Endothelial cell of umbilical vein (primary cell): ENCODE data around the gene SPEM1. TPM values are rescaled to one million over a fixed set of nuclear protein-coding genes. Genes with fewer than 3 reads are reported as not detected.
A peak's percentile ranks its signal among the peaks of the same experiment; 100 is the strongest.

Experiments used
- BruUV-seq: library from RNA; stranded (reverse); fragments of 400-500 nt; replicated peaks from 2 replicates; lab custom pipeline; 2021; lab: Mats Ljungman, UMichigan
- CTCF ChIA-PET: fragments of 300-600, 350-600 bp; sonication (Branson Sonifier 250); formaldehyde crosslinking; loops from one replicate; lab custom pipeline; 2021; ENCODE audit warnings: antibody characterized with exemption, inconsistent platforms; lab: Charles Lee
- POLR2A ChIA-PET: fragments of 300-600, 350-600 bp; sonication (Branson Sonifier 250); formaldehyde crosslinking; loops from one replicate; lab custom pipeline; 2021; ENCODE audit warnings: antibody characterized with exemption, inconsistent platforms; lab: Charles Lee
- DNase-seq: peaks from one replicate; pipeline ENCODE4 v3.0.0-alpha.2; 2011; ENCODE audit warnings: low read depth, low spot score
- FAIRE-seq: peaks from 2 replicates; lab custom pipeline; 2011; peaks lifted over from hg19 to GRCh38; lab: Jason Lieb, UNC
- H2AFZ ChIP-seq: 2 replicates; pipeline ENCODE4 v1.6.0; 2012; ENCODE audit warnings: low read depth, low read length, control low read depth, inconsistent platforms
- H3K27ac ChIP-seq: 2 replicates; pipeline ENCODE4 v1.5.1; 2011; ENCODE audit warnings: low read depth, mild to moderate bottlenecking, control low read depth, low read length, moderate library complexity; ENCODE audit not compliant: insufficient read depth
- H3K27me3 ChIP-seq, 2 experiments: 2 replicates each; pipeline versions ENCODE4 v1.6.0 to v1.6.1; 2011; ENCODE audit warnings: low read length in 2 of 2, mixed read lengths in 1 of 2; ENCODE audit not compliant: control insufficient read depth in 2 of 2, insufficient read depth in 2 of 2
- H3K36me3 ChIP-seq, 2 experiments: 2 replicates in 1 of 2; 3 replicates in 1 of 2; pipeline ENCODE4 v1.5.1; 2011; ENCODE audit warnings: low read length in 2 of 2, mild to moderate bottlenecking in 1 of 2, moderate library complexity in 1 of 2; ENCODE audit not compliant: control insufficient read depth in 2 of 2, insufficient read depth in 2 of 2; ENCODE audit errors: extremely low read depth in 1 of 2
- H3K4me1 ChIP-seq: 3 replicates; pipeline ENCODE4 v1.5.1; 2011; ENCODE audit warnings: mild to moderate bottlenecking, low read length; ENCODE audit not compliant: control insufficient read depth, insufficient read depth; ENCODE audit errors: extremely low read depth
- H3K4me2 ChIP-seq: 2 replicates; pipeline ENCODE4 v1.6.1; 2011; ENCODE audit warnings: low read length, control low read depth, mixed read lengths; ENCODE audit not compliant: insufficient read depth
- H3K4me3 ChIP-seq, 3 experiments: fragments of 200-600 bp in 1 of 3; sonication (generic), shearing (Covaris generic) in 1 of 3; replicated peaks in 1 of 3; 2 replicates each; pipeline ENCODE4 v1.5.1; 2011 to 2016; ENCODE audit warnings: control low read depth in 3 of 3, low read length in 3 of 3, mild to moderate bottlenecking in 2 of 3, inconsistent platforms in 1 of 3, low read depth in 1 of 3, moderate library complexity in 1 of 3; ENCODE audit not compliant: insufficient read depth in 1 of 3
- H3K79me2 ChIP-seq: 2 replicates; pipeline ENCODE4 v1.6.0; 2012; ENCODE audit warnings: low read length, inconsistent platforms; ENCODE audit not compliant: control insufficient read depth, insufficient read depth
- H3K9ac ChIP-seq: replicated peaks from 2 replicates; pipeline ENCODE3; 2011; ENCODE audit warnings: low read length, control low read depth; ENCODE audit not compliant: insufficient read depth; ENCODE audit errors: extremely low read depth
- H3K9me1 ChIP-seq: replicated peaks from 3 replicates; pipeline ENCODE4 v1.6.0; 2011; ENCODE audit warnings: mild to moderate bottlenecking, low read length; ENCODE audit not compliant: control insufficient read depth, insufficient read depth; ENCODE audit errors: extremely low read depth
- H3K9me3 ChIP-seq: replicated peaks from 2 replicates; pipeline ENCODE4 v1.5.1; 2012; ENCODE audit warnings: low read length, inconsistent platforms; ENCODE audit not compliant: control insufficient read depth, insufficient read depth
- H4K20me1 ChIP-seq: replicated peaks from 2 replicates; pipeline ENCODE3; 2011; ENCODE audit warnings: mild to moderate bottlenecking, low read length; ENCODE audit not compliant: control insufficient read depth, insufficient read depth; ENCODE audit errors: extremely low read depth
- EZH2 ChIP-seq: IDR thresholded peaks from 2 replicates; pipeline ENCODE4 v1.6.1; 2012; ENCODE audit warnings: borderline replicate concordance, low read depth, mild to moderate bottlenecking, moderate library complexity, low read length, inconsistent platforms; ENCODE audit not compliant: severe bottlenecking
- POLR2A ChIP-seq: IDR thresholded peaks from 2 replicates; pipeline ENCODE4 v1.6.1; 2012; ENCODE audit warnings: low read depth, mild to moderate bottlenecking, control low read depth, low read length
- dilution Hi-C: fragments of 300-500 bp; cut with MboI; formaldehyde crosslinking; loops from one replicate; pipeline ENCODE4 v1.15.0; 2019; ENCODE audit warnings: low sequenced_read_pairs; ENCODE audit not compliant: extremely low pct_ligation_motif_present
- intact Hi-C: fragments of 100-400 bp; cut with micrococcal nuclease; formaldehyde crosslinking; loops from one replicate; pipeline ENCODE4 v1.10.0; 2022
- polyA plus RNA-seq, 4 experiments: library from polyadenylated mRNA; depleted of rRNA in 3 of 4; stranded (reverse) in 3 of 4; unstranded in 1 of 4; fragments of >200 nt; gene quantifications; 2 replicates each; pipeline versions ENCODE4 v1.2.1 to v1.2.3, GENCODE V29; 2011 to 2012; ENCODE audit warnings: missing spikeins in 1 of 4
- total RNA-seq: library from RNA; stranded (reverse); gene quantifications from 2 replicates; pipeline ENCODE4 v1.2.3, GENCODE V29; 2021

Gene SPEM1
- total and polyA plus RNA-seq, 2 donors (not counting 3 experiments of a cell fraction or from before 2014, with no cell fraction given), result not detected

DNA sequence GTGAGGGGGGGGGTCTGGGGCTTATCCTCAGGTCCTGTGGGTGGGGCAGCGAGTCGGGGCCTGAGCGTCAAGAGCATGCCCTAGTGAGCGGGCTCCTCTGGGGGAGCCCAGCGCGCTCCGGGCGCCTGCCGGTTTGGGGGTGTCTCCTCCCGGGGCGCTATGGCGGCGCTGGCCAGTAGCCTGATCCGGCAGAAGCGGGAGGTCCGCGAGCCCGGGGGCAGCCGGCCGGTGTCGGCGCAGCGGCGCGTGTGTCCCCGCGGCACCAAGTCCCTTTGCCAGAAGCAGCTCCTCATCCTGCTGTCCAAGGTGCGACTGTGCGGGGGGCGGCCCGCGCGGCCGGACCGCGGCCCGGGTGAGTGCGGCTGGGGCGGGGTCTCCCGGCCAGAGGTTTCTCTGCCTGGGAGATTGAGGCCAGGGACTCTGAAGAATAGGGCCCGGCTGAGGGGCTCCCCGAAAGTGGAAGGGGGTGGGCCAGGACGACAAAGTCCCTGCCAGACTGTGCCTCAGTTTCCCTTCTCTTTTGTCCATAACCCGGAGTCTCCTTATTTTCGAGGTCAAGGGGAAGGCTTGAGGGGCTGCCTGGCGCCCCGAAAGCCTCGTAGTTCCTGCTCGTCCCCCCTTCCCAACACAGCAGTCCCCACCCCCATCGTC, 19.5 kb downstream of the SPEM1 start, which contains the start of gene FGF11:
TSS of gene FGF11 (plus strand) at position 51 of the 651 bp plus-strand sequence. CDS start at position 160, 109 bp downstream.
- no TSS peak for BruUV-seq
- Histone ChIP-seq H3K4me3 (peak within 1 kb of the TSS; percentile 27 to 30 (median 29)), H3K4me1 (peaks cover 28% of the 10 kb centered on the region), H3K9ac (no peak within 1 kb of the TSS), H3K9me3 (no peaks in the 10 kb centered on the region), H3K79me2 (no peaks in the 10 kb centered on the region), H2AFZ (peak within 1 kb of the TSS; percentile 65), H3K36me3 (no peaks in the 10 kb centered on the region), H3K9me1 (no peaks in the 10 kb centered on the region), H4K20me1 (no peaks in the 10 kb centered on the region), H3K4me2 (peak within 1 kb of the TSS; percentile 63), H3K27me3 (peaks cover 20 to 28% of the 10 kb centered on the region in 2 experiments), H3K27ac (no peak within 1 kb of the TSS)
- ChIA-PET CTCF (interaction anchor here (0.8 to 3.0 kb wide), 4 partner anchors 9 to 121 kb away, joined by 3 to 17 read pairs (median 4); partner anchors contain the start of gene PLSCR3), POLR2A (interaction anchor here (1.1 to 1.6 kb wide), 2 partner anchors 39 to 45 kb away, joined by 3 to 6 read pairs; partner anchors contain the start of genes POLR2A and ZBTB4)
- DNase-seq (no peak), FAIRE-seq (no peak)
- TF ChIP-seq POLR2A (no peak), EZH2 (peak; percentile 84)
- dilution Hi-C loops, result no loop called here
- intact Hi-C loops, result loop anchor here (5.0 kb wide), 2 partner anchors 187 to 248 kb away; partner anchors contain the start of genes CTDNEP1, ELP5, TP53 and WRAP53

DNA sequence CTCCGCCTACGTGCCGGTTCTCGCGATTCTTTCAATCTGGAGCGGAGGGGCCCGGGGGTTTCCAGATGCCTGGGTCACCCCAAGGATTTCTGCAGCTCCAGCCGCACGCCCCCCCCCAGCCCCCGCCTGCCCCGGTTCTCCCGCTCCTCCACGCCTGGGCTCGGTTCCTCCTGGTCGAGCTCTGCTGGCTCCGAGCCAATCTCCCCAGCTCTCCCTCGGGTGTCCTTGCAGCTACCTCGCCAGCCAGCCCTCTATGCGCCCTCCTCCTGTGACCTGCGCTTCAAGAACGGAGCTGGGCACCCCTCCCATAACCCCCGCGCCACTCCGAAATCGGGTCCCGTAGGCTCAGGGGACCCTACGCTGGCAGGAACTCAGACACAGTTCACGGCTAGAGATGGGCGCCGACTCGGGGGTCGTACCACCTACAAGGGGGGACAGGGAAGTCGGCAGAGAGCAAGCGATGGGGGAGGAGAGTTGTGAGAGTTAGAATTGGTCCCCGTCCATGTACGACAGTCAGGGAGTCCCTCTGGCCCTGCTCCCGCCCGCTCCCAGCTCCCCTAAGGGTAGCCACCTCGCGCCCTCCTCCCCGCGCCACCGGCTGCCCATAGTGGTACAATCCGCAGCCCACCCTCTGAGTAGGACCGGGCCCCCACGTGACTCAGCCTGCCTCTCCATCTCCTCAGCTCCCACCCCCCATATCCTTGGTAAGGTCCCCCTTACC, 20.1 kb downstream of the SPEM1 start:
- no peaks in the 10 kb centered on the region for H4K20me1 ChIP-seq
- TF ChIP-seq POLR2A (no peak), EZH2 (peak; percentile 81)
- H3K27ac ChIP-seq, result no peak overlapping the region
- intact Hi-C loops (no loop called here), dilution Hi-C loops (no loop called here)
- ChIA-PET POLR2A (interaction anchor here (1.1 to 1.6 kb wide), 3 partner anchors 39 to 134 kb away, joined by 3 to 6 read pairs (median 5); partner anchors contain the start of genes POLR2A and ZBTB4), CTCF (interaction anchor here (0.8 to 3.0 kb wide), 6 partner anchors 8 to 120 kb away, joined by 3 to 17 read pairs (median 3); partner anchors contain the start of gene PLSCR3)
- FAIRE-seq, result peak; percentile 24
- peak overlapping the region; percentile 27 to 30 (median 29) for H3K4me3 ChIP-seq
- no peak overlapping the region for H3K9ac ChIP-seq
- no peaks in the 10 kb centered on the region for H3K9me3 ChIP-seq
- H3K79me2 ChIP-seq, result no peaks in the 10 kb centered on the region
- H3K9me1 ChIP-seq, result no peaks in the 10 kb centered on the region
- peaks cover 33% of the 10 kb centered on the region for H3K4me1 ChIP-seq
- peak overlapping the region; percentile 63 for H3K4me2 ChIP-seq
- peaks cover 20 to 28% of the 10 kb centered on the region in 2 experiments for H3K27me3 ChIP-seq
- no TSS peak for BruUV-seq
- H2AFZ ChIP-seq, result peak overlapping the region; percentile 65
- peak; percentile 26 for DNase-seq
- H3K36me3 ChIP-seq, result no peaks in the 10 kb centered on the region
